GM19468 (cell line): ENCODE measurements around the gene ETNK1.

ENCODE experiments used
- ATAC-seq: cut with Tn5 transposase; IDR thresholded peaks from one replicate; pipeline ENCODE4 v1.9.1; 2021; ENCODE audit warnings: mild to moderate bottlenecking, moderate library complexity, moderate number of reproducible peaks; ENCODE audit not compliant: unreplicated experiment; ENCODE audit errors: extremely low read depth

Gene ETNK1

DNA sequence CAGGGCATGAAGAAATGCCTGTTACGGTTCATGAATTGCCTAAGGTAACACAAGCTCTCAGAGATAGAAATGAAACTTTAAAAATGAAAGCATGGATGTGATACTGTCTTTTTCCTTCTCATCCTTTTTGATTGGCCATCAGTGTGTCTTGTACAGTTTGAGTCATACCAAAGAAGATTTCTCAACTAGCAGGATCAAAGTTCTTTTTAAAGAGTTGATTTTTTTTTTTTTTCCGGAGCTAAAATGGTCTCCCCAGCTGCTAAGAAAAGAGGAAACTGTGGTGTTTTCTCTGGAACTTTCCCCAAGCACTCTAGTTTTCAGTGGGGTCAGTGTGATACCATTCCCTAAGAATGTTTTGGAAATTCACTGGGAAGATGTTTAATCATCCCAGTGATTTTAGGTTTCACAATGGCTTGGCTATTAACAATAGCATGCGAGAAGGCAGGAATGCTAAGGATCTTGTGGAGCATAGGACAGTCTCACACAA is 105.0 kb downstream of the ETNK1 start:
- no peak for ATAC-seq

DNA sequence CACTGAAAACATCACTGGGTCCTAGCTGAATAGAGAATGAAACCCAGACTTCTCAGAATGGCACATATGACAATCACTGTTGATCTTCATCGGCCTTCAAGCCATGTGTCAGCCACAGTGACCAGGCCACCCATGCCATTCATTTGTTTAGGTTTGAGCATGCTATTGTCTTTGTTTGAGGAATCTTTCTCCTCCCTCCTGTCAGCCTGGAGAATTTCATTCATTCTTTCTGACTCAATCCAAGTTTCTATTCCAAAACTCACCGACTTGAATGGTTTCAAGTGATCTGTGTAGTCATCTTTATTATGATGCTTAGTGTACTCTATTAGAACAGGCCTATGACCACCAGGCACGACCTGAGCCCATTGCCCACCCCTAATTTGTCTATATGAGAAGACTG is 106.3 kb downstream of the ETNK1 start:
- no peak for ATAC-seq

DNA sequence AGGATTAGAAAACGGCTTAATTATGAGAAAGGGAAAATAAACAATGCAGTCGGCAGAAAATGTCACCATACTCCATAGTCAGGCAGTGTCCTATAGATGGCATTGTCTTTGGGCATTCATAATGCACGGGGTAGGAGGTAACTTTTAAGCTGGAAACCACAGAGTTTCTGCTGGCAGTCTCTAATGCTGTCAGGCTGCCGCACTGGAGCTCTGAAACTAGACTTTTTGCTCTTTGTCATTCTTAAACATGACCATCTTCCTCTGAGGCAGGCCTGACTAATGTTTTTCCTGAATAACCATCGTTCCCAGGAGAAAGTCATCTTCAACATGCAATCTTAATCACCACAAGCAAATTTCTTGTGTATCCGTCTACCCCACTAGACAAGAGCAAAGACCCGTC is 108.8 kb downstream of the ETNK1 start:
- no peak for ATAC-seq

DNA sequence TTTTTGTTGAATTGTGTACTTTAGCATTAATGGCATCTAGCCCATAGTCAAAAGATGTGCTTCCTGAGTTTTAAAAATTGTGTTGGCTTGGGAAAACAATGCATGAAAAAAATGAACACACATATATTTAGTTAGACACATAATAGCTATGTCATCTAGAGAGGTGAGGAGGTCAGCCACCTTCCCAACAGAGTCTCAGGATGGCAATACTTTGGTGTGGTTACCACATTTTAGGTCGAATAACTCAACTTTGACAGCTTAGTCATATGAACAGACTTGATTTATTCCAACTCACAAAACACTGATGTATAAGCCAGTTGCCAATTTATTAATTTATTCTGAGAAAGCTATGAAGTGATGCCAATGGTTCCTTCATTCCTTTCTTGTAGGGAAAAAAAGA is 114.0 kb downstream of the ETNK1 start:
- no peak for ATAC-seq
